GM19035 (cell line): ENCODE measurements around the gene IGFBPL1.
"Not testable (repeated sequence)": the region's sequence is repeated elsewhere in the genome, so short reads cannot be mapped to it uniquely, and the experiment has no call there.

Source experiments
- ATAC-seq: cut with Tn5 transposase; IDR thresholded peaks from one replicate; pipeline ENCODE4 v1.9.1; 2021; ENCODE audit not compliant: unreplicated experiment

Gene IGFBPL1

GRCh38 chr9:38423973-38424843 lies at the start of gene IGFBPL1:
Gene IGFBPL1 (minus strand): TSS chr9:38424454. CDS start chr9:38424424, 30 bp downstream.
- ATAC-seq: no peak

DNA sequence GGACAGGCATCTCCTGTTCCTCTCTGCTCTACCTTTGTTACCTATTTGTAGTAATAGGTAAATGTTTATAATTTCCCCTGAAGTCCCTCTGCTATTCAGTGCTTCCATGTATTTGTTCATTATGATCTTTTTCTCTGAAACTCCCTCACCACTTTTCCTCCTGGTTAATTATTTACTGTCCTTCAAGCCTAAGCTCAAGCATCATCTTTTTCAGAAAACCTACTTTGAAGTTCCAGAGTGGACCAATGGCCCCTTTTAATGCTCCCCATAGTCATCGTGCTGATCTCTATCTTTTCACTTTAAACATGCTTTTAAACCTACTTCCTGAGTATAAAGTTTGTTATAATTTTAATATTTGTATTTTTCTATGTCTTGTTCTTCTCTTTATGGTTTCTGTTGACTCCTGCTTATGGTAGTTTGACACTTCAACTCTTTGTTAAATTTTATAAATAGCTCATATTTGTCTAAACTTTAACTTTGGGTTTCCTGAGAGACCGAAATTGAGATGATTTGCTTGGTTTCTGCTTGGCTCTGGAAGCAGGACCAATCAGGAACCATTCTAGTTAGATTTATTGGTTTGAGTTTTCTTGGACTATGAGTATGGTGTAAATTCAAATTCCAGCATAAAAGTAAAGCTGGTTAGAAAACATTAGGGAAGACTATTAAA lies 48.5 kb upstream of the IGFBPL1 start:
- ATAC-seq: not testable (repeated sequence)

DNA sequence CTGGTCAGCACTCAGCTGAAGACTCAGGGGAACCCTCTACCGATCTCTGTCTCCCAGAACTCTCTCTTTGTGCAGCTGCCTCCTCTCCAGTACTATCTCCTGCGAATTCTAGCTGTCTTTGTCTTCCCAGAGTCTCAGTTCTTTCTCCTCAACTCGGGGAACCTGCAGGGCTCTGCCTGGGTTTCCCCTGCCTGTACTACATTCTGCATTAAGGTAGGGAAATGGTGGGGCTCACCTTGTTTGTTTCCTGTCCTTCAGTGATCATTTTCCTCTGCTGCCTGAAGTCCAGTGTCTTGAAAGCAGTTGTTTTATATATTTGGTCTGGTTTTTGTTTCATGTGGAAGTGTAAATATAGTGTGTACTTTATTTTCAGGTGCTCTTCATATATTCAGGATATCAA lies 43.1 kb upstream of the IGFBPL1 start:
- no peak for ATAC-seq

DNA sequence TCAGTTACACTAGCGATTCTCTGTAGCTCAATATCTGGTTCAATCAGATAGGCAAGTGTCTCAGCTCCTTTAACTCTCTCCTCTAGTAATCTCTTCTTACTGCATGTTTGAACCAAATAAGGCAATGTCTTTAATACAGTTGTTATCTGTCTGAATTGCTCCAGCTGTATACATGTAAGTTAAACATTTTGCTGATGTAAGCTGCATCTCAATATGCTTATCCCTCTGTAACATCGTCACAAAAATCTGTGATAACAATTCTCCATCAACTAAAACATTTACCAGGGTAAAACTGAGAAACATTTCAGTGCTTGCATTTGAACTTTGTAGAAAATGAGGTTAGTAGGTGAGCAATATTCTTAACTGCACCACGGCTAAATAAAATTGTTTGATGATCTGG lies 29.6 kb upstream of the IGFBPL1 start:
- no peak for ATAC-seq

DNA sequence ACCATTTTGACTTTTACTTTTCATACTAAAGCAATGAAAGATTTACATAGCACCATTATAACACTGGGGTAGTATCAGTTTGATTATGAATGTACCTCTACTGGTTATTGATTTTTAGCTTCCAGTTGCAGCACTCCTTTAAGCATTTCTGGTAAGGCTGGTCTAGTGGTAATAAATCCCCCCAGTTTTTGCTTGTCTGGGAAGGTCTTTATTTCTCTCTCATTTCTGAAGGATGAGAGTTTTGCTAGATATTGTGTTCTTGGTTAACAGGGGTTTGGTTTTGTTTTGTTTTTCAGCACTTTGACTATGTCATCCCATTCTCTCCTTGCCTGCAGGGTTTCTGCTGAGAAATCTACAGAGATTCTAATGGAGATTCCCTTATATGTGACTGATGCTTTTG lies 26.9 kb upstream of the IGFBPL1 start:
- no peak for ATAC-seq

GRCh38 chr9:38447703-38448102 lies 23.4 kb upstream of the IGFBPL1 start:
- ATAC-seq: no peak

GRCh38 chr9:38445154-38446043 lies 21.1 kb upstream of the IGFBPL1 start:
- ATAC-seq: peak; percentile 69

- no peak for ATAC-seq
These were observed 19.3 kb upstream of the IGFBPL1 start for GRCh38 chr9:38443597-38443996.

DNA sequence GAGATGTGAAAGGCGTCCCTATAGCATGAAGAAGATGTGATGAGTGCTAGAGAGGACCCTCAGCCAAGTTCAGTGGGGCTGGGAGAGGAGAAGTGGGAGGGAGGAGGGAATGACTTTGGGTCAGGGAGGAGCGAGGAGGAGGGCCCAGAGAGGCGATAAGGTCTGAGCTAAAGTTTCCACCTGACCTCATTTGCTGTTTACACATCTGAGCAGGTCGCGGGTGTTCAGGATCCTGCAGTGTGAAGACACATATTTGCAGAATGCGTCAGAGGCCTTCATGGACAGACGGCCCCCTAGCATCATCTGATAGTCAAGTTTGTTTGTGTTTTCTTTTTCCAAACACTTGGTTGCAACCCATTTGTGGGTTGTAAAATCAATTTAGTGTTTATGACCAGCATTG lies 18.9 kb upstream of the IGFBPL1 start:
- no peak for ATAC-seq

DNA sequence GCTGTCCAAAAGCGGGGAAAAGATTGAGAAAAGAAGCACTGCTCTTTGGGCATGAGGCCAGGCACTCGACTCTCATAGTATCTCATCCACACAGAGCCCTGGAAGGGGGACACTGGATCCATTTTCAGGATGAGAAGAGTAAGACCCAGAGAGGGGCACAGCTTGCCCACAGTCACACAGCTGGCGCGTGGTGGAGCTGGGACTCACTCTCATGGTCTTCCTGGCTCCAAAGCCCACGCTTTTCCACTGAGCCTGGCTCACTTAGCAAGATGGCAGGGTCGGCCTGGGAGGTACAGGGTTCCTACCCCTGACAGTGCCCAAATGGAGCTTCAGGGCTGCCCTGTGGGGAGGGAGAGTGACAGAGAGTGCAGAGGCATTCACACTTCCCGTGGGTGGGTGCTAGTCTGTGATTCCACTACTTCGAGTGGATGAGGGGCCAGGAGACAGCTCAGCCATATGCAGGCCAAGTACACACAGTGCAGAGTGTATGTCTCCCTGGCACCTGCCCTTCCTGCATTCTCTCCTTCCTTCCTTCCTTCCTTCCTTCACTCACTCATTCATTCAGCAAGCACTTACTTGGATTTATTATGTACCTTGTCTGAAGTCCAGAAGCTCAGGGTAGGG lies 18.3 kb upstream of the IGFBPL1 start:
- no peak for ATAC-seq

DNA sequence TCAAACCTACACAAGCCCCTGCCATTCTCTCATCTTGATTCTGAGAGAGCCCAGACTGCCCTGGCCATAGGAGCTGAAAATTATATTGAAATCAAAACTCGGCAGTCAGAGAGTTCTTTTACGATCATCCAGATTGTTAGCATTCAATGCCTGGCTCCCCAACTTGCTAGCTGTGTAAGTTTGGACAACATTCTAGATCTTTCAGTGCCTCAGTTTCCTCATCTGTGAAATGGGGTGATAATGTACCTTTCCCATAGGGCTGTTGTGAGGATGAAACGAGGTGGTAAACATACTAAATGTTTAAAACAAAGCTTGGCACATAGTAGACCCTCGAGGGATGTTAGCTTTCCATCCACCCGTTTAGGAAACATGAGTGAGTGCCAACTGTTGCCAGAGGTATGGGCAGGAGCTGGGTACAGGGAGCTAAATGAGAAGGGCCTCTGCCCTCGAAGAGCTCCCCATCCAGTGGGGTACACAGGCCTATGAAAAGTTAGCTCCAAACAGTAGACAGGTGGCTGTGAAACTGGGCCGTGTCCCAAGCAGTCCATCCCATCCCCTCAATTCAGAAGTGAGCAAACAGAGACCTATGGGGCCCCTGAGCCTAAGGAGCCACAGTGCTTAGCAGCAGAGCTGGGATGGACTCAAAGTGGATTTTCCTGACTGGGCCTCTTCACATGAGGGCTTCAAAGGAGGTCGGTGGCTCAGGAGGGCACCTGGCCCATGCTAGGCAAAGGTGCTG lies 17.3 kb upstream of the IGFBPL1 start:
- no peak for ATAC-seq

DNA sequence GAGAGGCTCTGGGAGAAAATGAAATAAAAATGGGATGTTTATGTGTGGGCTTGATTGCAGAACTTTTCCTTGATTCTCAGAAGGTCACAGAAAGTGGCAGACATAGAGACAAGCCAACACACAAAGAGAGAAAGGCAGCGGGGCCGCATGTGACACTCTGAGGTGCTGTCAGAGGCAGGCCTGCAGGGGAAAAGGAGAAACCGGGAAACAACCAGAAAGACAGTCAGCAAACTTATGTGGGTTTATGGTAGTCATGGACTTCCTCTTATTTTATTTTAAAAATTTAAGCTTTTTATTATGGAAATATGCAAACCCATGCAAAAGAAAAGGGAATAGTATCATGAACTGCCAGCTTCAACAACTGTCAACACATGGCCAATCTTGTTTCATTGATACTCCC lies 16.3 kb upstream of the IGFBPL1 start:
- no peak for ATAC-seq

- ATAC-seq: no peak
These were observed 15.7 kb upstream of the IGFBPL1 start for GRCh38 chr9:38439916-38440301.

- no peak for ATAC-seq
These were observed 15.1 kb upstream of the IGFBPL1 start for GRCh38 chr9:38439291-38439915.

DNA sequence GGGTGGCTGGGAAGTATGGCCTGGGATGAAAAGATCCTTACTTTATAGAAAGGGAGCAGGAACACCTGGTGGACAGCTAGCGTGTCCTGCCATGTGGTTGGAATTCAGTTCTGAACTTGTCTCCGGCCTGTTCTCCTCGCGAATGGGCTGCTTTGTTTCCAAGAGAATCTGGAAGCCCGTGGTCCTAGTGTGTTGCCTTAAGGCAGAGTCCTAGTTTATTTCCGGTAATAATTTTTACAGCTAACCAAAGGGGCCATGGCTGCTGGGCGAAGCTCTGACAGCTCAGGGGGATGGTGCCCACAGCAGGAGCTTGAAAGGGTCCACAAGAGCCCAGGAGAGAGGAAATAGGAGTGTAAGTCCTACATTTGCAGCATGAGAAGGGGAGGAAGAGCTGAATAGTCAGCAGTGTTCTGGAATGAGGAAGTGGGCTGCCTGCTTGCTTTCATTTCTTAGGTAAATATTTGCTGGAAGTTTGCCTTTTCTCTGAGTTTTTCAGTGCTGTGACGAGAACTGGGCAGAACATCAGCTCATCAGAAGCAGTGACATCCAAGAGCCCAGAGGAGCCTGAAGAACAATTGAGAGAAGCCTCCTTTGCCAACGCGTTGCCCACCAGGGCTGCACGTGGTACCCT lies 13.1 kb upstream of the IGFBPL1 start:
- no peak for ATAC-seq

- ATAC-seq: no peak
These were observed 12.5 kb upstream of the IGFBPL1 start for GRCh38 chr9:38436708-38437107.

DNA sequence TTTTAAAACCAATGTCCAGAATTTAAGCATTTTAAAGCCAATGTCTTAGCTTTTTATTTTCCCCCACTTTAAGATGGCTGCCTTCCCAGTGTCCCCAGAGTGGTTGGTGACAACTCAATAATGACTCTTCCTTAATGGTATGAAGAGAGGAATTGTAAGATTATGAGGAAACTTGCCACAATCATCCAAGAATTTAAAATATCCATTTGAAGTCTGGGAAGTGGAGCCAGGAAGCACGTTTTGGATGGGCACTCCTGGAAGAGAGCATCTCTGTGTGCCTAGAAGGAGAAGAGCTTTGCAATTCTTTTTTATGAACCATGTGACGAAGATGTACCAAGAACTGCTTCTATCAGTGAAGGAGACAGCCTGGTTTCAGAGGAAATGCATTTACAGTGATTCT lies 11.3 kb upstream of the IGFBPL1 start:
- ATAC-seq: no peak

DNA sequence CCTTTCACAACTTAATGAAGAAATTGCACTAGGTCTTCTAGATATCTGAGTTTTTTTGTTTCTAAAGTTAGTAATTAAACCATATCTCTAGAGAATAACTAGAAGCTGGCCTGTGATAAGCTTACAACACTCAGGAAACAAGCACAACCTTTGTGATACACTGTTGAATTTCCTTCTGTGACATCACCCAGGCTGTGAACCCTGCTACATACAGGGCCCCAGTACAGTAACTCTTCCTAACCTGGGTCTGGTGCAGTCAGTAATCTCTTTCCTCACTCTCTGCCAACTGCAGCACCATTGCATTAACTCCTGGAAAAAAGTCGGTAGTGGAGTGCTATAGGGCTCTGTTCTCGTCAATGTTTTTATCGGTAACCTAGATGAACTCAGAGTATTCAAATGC lies 10.6 kb upstream of the IGFBPL1 start:
- ATAC-seq: no peak

DNA sequence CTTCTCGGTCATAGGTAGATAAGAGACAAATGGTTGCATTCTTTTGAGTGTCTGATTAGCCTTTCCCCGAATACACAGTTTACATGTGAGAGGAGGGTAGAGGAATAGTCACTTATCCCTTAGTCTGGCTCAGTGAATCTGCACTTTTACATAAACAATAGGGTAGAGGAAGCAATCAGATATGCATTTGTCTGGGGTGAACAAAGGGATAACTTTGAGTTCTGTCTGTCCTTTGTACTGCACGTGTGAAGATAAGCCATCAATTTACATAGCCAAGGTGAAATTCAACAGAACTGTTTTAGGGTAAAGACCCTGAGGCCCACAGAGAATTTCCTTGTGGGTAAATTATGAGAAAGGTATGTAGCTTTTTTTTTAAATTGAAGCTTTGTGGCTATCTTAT lies 10.1 kb upstream of the IGFBPL1 start:
- no peak for ATAC-seq
